GM08714 (cell line): ENCODE measurements around the gene CLIC4.
"Not testable (repeated sequence)": the region's sequence is repeated elsewhere in the genome, so short reads cannot be mapped to it uniquely, and the experiment has no call there.

ENCODE experiments used
- H3K4me3 ChIP-seq: fragments of 200-500 bp; sonication (Bioruptor generic); 2 replicates; pipeline ENCODE4 v1.5.1; 2014; ENCODE audit warnings: mild to moderate bottlenecking, low read length, inconsistent platforms
- ZNF274 ChIP-seq: IDR thresholded peaks from 2 replicates; pipeline ENCODE4 v1.6.1; 2012; ENCODE audit warnings: mild to moderate bottlenecking, low read depth, low read length

The CLIC4 gene

DNA sequence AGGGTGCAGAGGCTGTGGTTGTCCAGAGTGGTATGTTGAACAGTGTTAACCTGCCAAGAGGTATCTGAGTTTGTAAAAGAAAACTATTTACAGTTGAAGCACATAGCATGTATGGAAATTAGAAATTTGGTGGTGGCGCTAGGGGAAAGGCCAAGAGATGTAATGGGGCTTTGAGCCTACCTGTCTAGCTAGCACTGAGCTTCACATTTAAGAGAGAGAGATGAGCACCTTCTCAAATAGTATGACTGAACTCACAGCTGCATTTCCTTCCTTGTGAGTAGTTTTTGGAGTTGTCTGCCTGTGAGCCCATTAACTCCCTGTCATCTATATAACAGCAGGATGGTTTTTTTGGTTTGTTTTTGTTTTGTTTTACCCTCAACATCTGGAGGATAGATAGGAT lies 4.0 kb downstream of the CLIC4 start:
- no peak for TF ChIP-seq ZNF274
- H3K4me3 ChIP-seq: peak overlapping the region; percentile 98; the same call in 1 of the 2 replicates

DNA sequence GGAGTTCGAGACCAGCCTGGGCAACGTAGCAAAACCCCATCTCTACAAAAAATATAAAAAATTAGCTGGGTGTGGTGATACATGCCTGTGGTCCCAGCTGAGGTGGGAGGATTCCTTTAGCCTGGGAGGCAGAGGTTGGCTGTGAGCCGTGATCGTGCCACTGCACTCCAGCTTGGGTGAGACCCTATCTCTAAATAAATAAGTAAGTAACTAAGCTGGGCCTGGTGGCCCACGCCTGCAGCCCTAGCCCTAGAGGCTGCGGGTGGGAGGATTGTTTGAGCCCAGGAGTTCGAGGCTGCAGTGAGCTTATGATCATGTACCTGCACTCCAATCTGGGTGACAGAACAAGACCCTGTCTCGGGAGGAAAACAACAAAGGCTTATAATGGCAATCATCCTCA lies 4.6 kb downstream of the CLIC4 start:
- H3K4me3 ChIP-seq: no peak overlapping the region
- no peak for TF ChIP-seq ZNF274

DNA sequence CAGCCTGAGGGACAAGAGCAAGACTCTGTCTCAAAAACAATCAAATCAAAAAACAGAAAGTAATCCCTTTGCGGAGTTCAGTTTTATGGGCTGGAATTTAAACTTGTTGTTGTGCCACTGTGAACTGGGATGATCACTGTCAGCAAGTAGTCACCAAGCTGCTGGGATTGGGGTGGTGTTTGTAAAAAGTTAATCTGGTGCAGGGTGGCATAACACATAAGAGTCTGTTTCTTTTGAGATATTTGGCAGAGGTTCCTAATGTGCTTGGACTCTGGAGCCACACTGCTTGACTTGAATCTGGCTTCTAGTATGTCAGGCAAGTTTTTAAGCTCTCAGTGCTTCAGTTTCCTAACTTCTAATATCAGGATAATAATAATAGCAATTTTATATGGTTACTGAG lies 6.6 kb downstream of the CLIC4 start:
- TF ChIP-seq ZNF274: no peak
- H3K4me3 ChIP-seq: no peak overlapping the region

DNA sequence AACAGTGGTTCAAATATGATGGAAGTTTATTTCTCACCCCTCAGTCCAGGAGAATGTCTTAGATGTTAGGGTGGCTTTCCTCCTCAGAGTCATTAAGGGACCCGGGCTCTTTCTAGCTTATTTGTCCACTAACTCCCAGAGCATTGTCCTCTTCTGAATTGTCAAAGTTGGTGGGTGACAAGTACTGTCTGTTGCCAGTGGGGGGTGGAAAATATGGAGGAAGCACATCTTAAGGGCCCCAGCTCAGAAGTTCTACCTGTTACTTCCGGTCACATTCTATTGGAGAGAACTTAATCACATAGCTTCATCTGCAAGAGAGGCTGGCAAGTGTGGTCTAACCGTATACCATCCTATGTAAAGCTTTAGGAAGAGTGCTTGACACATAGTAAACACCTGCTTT lies 7.1 kb downstream of the CLIC4 start:
- no peak for TF ChIP-seq ZNF274
- no peak overlapping the region for H3K4me3 ChIP-seq

DNA sequence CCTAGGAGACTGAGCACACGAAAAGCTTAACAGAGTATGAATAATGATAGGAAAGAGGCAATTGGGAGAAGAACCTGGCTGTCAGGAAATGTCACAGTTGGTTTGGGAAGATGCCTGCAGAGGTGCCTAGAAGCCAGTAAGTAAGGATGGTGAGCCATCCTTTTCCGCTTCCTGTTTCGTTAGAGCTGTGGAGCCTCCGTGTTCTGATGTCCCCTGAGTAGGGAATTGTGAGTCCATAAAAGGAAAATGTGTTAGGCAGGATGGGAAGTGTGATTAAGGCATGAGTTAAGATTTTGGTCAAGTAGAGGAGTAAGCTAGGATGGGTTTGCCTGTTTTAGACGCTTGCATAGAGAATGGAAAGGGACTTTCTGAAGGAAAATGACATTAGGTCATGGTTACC lies 9.0 kb downstream of the CLIC4 start:
- no peak overlapping the region for H3K4me3 ChIP-seq
- TF ChIP-seq ZNF274: no peak

DNA sequence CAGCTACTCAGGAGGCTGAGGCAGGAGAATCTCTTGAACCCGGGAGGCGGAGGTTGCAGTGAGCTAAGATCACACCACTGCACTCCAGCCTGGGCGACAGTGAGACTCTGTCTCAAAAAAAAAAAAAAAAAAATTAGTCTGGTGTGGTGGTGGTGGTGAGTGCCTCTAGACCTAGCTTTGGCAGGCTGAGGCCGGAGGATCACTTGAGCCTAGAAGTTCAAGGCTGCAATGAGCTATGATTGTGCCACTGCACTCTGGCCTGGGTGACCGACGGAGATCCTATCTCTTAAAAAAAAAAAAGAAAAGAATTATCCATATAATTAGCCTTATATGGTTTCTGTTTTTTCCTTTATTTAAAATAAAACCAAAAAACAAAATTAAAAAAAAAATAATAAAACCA lies 10.1 kb downstream of the CLIC4 start:
- H3K4me3 ChIP-seq: not testable (repeated sequence)

DNA sequence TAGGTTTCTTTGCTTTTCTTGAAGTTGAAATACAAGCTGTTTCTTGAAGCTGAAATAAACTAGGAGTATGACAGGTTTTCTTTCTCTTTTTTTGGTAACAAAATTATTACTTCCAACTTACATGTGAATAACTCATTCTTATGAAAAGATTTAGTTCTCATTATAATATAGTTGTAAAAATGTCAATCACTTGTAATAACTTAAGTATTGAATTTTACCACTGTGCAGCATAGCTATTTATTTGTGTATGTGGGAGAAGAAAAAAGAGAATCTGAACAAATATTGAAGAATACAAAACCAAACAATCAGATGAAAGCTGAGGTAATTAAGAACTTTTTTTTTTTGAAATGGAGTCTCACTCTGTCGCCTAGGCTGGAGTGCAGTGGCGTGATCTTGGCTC lies 11.1 kb downstream of the CLIC4 start:
- no peak overlapping the region for H3K4me3 ChIP-seq
- no peak for TF ChIP-seq ZNF274

DNA sequence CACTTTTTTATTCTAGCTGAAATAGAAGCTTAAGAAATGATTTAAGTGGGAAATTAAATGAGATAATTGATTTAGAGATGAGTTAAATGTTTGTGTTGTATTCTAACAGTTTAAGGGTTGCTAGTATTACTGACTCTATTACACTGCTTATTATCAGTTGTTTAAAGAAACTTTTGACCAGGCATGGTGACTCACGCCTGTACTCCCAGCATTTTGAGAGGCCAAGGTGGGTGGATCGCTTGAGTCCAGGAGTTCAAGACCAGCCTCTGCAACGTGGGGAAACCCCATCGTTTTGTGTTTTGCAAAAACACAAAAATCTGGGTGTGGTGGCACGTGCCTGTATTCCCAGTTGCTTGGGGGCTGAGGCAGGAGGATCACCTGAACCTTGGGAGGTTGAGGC lies 14.2 kb downstream of the CLIC4 start:
- H3K4me3 ChIP-seq: no peak overlapping the region
- no peak for TF ChIP-seq ZNF274

DNA sequence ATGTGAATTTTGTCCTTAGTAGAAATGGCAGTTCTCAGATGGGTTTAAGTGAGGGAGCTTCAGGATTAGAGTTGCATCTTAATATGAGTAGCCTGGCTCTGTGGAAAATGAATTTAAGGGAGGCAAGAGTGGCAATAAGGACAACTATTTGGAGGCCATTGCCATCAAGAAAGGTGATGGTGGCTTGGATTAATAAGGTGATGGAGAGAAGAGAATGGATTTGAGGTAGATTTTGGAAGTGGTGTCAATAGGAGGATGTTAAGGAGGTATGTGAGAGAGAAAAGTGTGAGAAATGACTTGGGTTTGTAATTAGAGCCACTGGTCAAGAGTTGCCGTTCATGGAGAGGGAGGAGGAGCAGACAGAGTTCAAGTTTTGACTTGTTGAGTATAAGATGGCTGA lies 16.3 kb downstream of the CLIC4 start:
- no peak overlapping the region for H3K4me3 ChIP-seq
- TF ChIP-seq ZNF274: no peak

DNA sequence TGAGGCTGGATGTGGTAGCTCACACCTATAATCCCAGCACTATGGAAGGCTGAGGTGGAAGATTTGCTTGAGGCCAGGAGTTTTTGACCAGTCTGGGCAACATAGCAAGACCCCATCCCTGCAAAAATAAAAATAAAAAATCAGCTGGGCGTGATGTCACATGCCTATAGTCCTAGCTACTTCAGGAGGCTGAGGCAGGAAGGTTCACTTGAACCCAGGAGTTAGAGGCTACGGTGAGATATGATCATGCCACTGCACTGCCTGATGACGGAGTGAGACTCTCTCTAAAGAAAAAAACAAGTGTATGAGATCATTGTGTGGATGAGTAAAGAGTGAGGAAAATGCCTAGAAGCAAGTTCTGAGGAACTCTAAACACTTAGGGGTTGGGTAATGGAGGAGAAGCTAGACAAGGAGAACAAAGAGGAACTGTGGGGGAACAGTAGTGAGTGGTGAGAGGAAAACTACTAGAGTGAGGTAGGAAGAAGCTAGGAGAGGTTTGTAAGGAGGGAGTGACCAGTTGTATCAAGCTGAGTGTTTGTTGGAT lies 17.0 kb downstream of the CLIC4 start:
- TF ChIP-seq ZNF274: no peak
- H3K4me3 ChIP-seq: no peak overlapping the region

DNA sequence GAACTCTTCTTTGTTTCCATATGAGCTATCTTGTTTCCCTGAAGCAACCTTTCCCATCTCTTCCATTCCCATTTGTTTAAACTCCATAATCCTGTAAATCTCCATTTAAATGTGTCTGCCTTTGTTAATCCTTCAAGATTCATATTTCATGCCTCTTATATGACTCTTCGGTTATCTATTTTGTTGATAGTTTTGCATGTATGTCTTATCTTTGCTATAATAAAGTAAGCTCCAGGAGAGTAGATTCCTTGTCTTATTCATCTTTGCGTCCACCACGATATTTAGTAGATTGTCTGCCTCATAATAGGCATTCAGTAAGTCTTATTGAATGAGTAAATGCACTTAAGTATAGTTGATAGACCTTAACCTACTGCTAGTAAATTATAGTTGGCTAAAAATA lies 18.4 kb downstream of the CLIC4 start:
- no peak overlapping the region for H3K4me3 ChIP-seq
- no peak for TF ChIP-seq ZNF274

DNA sequence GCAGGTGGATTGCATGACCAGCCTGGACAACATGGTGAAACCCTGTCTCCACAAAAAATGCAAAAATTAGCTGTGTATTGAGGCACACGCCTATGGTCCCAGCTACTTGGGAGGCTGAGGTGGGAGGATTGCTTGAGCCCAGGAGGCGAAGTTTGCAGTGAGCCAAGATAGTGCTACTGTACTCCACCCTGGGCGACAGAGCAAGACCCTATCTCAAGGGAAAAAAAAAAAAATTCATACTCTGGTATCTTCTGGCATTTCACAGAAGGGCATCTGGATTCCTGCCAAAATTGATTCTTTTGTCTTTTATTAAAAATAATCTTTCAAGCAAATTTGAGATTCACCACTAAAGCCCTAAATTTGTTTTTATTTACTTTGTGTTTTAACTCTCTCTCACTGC lies 19.2 kb downstream of the CLIC4 start:
- TF ChIP-seq ZNF274: no peak
- no peak overlapping the region for H3K4me3 ChIP-seq

DNA sequence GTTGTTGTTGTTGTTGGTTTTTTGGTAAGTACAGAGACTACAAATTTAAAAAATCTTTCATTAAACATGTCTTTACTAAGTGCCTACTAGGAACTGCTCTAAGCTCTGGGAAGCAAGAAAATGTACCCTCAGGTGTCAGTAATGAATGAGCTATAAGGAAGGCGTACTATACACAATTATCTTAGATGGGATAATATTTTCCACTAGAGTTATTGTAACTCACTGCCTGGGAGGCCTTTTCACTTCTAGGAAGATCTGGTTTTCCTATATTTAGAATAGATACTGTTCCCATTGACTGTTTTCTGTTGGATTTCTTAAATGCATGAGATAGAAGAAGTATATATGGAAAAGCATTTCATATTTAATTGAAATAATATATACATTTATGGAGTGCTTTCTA lies 19.6 kb downstream of the CLIC4 start:
- no peak for TF ChIP-seq ZNF274
- no peak overlapping the region for H3K4me3 ChIP-seq

DNA sequence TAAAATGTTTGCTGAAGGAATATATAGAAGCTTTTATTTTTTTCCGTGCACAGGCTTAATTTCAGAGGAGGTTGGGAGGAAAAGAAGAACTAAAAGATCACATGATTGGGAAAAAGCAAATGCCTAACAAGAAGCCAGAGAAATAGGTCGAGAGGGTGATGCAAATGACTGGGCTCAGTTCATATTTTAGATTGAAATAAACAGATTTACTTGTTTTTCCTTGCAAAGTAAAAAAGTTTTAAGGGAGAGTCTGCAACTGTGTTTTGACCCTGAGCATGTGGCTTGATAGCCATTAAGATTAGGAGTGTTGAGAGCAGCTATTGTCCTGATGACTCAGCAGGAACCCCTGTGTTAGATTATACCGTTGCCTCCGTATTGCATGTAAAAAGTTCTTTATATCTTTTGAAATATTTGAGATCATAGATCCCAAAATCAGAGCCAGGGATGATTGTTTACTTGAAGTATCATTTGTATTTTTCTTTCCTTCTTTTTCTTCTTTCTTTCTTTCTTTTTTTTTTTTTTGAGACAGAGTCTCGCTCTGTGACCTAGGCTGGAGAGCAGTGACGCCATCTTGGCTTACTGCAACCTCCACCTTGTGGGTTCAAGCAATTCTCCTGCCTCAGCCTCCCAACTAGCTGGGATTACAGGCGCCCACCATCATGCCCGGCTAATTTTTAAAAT lies 20.2 kb downstream of the CLIC4 start:
- H3K4me3 ChIP-seq: no peak overlapping the region
- TF ChIP-seq ZNF274: no peak

DNA sequence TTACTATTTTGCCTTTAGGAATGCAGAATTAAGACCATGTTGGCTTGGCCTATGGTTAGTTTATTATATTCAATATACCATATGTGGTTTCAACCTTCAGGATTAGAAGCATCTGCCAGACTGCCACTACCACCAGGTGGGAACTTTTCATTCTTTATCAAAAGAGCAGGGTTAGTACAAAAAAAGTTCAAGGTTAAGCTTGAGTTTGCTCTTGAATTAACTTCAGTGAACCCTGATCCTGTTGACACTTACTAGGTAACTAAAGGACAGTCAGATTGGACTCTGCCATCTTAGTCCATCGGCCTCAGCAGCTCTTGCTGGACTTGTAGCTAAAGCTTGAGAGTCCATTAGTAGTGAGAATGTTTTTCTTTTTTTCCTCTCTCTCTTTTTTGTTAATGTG lies 22.1 kb downstream of the CLIC4 start:
- TF ChIP-seq ZNF274: no peak
- H3K4me3 ChIP-seq: no peak overlapping the region
